ENCODE measurements around the gene KSR1. TPM values are rescaled to one million over a fixed set of nuclear protein-coding genes. Genes with fewer than 3 reads are reported as not detected.

KSR1 gene
- total RNA-seq, 2 donors from 2014 or later: 7.9 to 10.2 TPM

DNA sequence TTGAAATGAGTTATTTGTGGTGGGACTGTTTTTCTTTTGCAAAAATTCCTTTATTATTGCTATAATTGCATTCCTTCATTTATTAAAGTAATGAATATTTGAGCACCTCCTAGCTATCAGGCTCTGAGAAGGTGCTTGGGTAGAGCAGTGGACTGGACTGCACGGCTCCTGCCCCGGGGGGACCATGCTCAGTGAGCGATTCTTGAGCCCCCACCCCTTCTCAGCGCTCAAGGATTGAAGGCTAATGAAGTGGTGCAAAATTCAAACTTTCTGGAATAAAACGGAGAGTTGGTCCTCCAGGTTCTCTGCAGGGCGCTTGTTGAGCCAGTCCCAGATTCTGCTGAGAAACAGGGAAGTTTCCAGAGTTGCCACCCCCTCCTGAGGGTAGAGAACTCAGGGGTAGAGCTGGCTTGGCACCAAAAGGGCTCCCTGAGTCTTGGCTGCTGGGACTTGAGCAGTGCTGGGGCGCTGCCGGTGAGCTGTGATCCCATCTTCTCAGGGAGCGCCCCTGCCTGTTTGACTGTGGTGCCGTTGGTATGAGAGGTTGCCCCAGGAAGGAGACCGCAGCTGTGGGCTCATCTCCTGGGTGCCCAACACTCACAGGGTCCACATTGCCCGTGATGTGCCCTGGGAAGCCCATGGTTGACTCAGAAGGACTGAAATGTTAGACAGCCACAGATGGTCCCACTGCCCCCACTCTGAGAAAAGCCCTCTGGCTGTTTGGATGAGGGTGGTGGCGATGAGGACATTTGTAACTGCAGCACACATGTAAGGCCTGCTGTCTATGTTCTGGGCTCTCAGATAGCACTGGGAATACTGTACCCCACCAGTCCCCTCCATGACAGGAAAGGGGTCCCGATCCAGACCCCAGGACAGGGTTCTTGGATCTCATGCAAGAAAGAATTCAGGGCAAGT lies 20.0 kb downstream of the KSR1 start:
- H3K27ac ChIP-seq: no peak overlapping the region
- TF ChIP-seq, protein P1, sequence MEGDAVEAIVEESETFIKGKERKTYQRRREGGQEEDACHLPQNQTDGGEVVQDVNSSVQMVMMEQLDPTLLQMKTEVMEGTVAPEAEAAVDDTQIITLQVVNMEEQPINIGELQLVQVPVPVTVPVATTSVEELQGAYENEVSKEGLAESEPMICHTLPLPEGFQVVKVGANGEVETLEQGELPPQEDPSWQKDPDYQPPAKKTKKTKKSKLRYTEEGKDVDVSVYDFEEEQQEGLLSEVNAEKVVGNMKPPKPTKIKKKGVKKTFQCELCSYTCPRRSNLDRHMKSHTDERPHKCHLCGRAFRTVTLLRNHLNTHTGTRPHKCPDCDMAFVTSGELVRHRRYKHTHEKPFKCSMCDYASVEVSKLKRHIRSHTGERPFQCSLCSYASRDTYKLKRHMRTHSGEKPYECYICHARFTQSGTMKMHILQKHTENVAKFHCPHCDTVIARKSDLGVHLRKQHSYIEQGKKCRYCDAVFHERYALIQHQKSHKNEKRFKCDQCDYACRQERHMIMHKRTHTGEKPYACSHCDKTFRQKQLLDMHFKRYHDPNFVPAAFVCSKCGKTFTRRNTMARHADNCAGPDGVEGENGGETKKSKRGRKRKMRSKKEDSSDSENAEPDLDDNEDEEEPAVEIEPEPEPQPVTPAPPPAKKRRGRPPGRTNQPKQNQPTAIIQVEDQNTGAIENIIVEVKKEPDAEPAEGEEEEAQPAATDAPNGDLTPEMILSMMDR (IDR thresholded peaks at IDR 0.05): no peak
- H3K9me3 ChIP-seq: no peaks in the 10 kb centered on the region
- no peaks in the 10 kb centered on the region for H3K27me3 ChIP-seq
- no peak for DNase-seq (ENCODE audit: low spot score)
- no peaks in the 10 kb centered on the region for H3K36me3 ChIP-seq
- peaks cover 0 to 42% of the 10 kb centered on the region in 2 donors for H3K4me1 ChIP-seq
- H3K4me3 ChIP-seq: no peak overlapping the region

DNA sequence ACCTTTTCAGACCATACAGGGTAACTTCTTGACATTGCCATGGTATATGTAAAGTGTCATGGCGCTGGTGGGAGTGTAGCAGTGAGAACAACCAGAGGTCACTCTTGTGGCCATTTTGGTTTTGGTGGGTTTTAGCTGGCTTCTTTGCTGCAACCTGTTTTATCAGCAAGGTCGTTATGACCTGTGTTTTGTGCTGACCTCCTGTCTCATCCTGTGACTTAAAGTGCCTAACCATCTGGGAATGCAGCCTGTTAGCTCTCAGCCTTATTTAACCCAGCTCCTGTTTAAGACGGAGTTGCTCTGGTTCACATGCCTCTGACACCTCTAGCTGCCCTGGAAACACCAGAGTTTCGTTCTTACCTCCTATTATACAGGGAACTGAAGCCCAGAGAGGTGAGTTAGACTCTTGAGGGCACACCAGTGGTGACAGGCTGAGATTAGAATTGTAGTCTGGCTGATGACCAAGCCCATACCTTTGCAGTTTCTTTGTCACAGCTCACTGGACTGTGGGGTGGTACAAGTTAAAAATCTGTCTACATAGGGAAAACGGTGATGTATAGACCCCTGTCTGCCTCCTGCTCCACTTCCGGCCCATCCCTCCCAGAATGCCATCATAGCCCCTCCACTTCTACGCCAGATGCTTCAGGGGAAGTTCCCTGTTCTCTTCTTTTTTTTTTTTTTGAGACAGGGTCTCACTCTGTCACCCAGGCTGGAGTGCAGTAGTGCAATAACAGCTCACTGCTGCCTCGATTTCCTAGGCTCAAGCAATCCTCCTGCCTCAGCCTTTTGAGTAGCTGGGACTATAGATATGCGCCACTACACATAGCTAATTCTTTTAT lies 21.0 kb downstream of the KSR1 start:
- Histone ChIP-seq H3K9me3 (no peaks in the 10 kb centered on the region), H3K27ac (no peak overlapping the region), H3K4me3 (no peak overlapping the region), H3K36me3 (no peaks in the 10 kb centered on the region), H3K4me1 (peaks cover 0 to 32% of the 10 kb centered on the region in 2 donors), H3K27me3 (no peaks in the 10 kb centered on the region)
- DNase-seq (ENCODE audit: low spot score): no peak
- TF ChIP-seq, protein P1 (IDR thresholded peaks at IDR 0.05): no peak

DNA sequence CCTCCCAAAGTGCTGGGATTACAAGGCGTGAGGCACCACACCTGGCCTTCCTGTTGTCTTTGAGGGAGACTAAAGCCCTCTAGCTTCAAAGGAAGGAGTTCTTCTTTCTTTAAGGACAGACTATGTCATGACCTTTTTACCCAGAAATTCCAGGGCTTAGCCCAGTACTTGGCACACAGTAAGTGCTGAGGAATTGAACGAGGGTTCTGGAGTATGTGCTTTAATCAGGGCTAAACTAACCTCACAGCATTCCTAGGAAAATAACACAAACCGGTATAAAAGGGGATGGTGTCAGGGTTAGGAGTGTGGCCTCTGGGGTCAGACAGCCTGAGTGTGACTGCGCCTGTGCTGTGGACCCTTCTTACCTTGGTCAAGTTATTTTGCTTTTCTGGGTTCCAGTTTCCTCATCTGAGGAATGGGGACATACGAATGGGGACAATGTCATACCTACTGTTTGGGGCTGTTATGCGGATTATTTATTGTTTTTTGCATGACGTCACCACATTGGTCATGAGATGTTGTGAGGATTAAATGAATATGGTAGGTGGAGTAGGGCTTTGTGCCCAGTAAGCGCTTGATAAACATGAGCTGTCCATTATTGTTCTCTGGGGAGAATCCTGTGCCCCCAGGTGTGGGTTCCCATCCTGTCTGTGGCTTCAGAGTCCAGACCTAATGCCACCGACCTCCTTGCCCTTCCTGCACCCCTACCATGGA lies 21.9 kb downstream of the KSR1 start:
- no peaks in the 10 kb centered on the region for H3K27me3 ChIP-seq
- DNase-seq (ENCODE audit: low spot score): no peak
- H3K9me3 ChIP-seq: no peaks in the 10 kb centered on the region
- no peak overlapping the region for H3K4me3 ChIP-seq
- TF ChIP-seq, protein P1 (IDR thresholded peaks at IDR 0.05): no peak
- H3K27ac ChIP-seq: no peak overlapping the region
- no peaks in the 10 kb centered on the region for H3K36me3 ChIP-seq
- H3K4me1 ChIP-seq: peaks cover 0 to 24% of the 10 kb centered on the region in 2 donors

DNA sequence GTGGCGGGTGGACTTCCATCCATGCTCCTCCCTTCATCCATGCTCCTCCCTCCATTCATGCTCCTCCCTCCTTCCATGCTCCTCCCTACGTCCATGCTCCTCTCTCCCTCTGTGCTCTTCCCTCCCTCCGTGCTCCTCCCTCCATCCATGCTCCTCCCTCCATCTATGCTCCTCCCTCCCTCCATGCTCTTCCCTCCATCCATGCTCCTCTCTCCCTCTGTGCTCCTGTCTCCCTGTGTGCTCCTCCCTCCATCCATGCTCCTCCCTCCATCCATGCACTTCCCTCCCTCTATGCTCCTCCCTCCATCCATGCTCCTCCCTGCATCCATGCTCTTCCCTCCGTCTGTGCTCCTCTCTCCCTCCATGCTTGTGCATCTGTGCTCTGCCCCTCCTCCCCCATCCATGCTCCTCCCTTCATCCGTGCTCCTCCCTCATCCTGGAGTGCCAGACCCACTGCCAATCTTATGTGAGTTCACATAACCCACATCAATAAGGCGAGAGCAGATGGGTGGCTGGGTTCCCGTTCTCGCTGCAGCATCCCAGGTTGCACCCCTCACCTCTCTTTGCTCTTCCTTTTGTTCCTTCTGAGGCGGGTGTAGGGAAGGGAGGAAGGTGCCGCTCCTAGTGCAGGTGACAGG lies 22.8 kb downstream of the KSR1 start:
- TF ChIP-seq, protein P1 (IDR thresholded peaks at IDR 0.05): no peak
- Histone ChIP-seq H3K36me3 (no peaks in the 10 kb centered on the region), H3K27me3 (no peaks in the 10 kb centered on the region), H3K4me1 (peaks cover 0 to 15% of the 10 kb centered on the region in 2 donors), H3K9me3 (no peaks in the 10 kb centered on the region), H3K27ac (no peak overlapping the region), H3K4me3 (no peak overlapping the region)
- DNase-seq (ENCODE audit: low spot score): no peak

DNA sequence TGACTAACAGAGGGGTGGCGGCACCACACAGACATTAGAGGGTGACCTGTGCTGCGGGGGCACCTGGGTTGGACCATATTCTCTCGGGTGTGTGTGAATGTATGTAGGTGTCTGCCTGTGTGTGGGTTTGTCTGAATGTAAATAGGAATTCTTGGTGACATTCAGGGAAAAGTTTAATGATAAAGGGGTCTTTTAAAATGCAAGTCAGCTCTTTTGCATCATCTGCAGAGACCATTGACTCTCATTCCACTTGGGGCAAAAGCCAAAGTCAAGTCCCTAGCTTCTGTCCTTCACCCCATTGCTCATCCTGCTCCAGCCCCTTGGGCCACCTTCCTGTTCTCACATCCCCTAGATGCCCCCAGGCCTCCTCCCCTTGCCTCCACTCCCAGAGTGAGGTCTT lies 23.6 kb downstream of the KSR1 start:
- TF ChIP-seq, protein P1 (IDR thresholded peaks at IDR 0.05): no peak
- H3K36me3 ChIP-seq: no peaks in the 10 kb centered on the region

More for the DNA sequence above, 23.6 kb downstream of the KSR1 start:
- H3K4me3 ChIP-seq: no peak overlapping the region
- H3K9me3 ChIP-seq: no peaks in the 10 kb centered on the region
- DNase-seq (ENCODE audit: low spot score): no peak
- no peaks in the 10 kb centered on the region for H3K27me3 ChIP-seq
- peaks cover 0 to 7% of the 10 kb centered on the region in 2 donors for H3K4me1 ChIP-seq
- no peak overlapping the region for H3K27ac ChIP-seq
